ENCODE data around the gene KPNB1.
"Not testable (repeated sequence)": the region's sequence is repeated elsewhere in the genome, so short reads cannot be mapped to it uniquely, and the experiment has no call there.

The KPNB1 gene

GRCh38 chr17:47682727-47683126 lies 33.0 kb downstream of the KPNB1 start:
- not testable (repeated sequence) for DNase-seq

- no peak for DNase-seq
These were observed 34.3 kb downstream of the KPNB1 start for GRCh38 chr17:47684025-47684424.

GRCh38 chr17:47684535-47685193 lies 34.9 kb downstream of the KPNB1 start:
- no peak for DNase-seq

GRCh38 chr17:47685556-47686275 lies 36.0 kb downstream of the KPNB1 start:
- DNase-seq: no peak

- DNase-seq: no peak
These were observed 36.5 kb downstream of the KPNB1 start for GRCh38 chr17:47686276-47686635.

- no peak for DNase-seq
These were observed 37.1 kb downstream of the KPNB1 start for GRCh38 chr17:47686664-47687327.

GRCh38 chr17:47687328-47687690 lies 37.6 kb downstream of the KPNB1 start:
- no peak for DNase-seq

GRCh38 chr17:47687748-47688147 lies 38.0 kb downstream of the KPNB1 start:
- no peak for DNase-seq

- DNase-seq: no peak
These were observed 40.4 kb downstream of the KPNB1 start for GRCh38 chr17:47690121-47690520.

GRCh38 chr17:47692137-47692894 lies 42.6 kb downstream of the KPNB1 start:
- no peak for DNase-seq

- DNase-seq: no peak
These were observed 43.4 kb downstream of the KPNB1 start for GRCh38 chr17:47692895-47693730.

- DNase-seq: peak; percentile 68
These were observed 44.2 kb downstream of the KPNB1 start, which contains the start of gene TBKBP1 for GRCh38 chr17:47693731-47694580. TBKBP1 (plus strand) TSS chr17:47694161; CDS start chr17:47696113, 1,952 bp downstream.

GRCh38 chr17:47694581-47695428 lies 45.1 kb downstream of the KPNB1 start:
- peak; percentile 69 for DNase-seq

GRCh38 chr17:47695429-47696376 lies 46.0 kb downstream of the KPNB1 start:
- no peak for DNase-seq

GRCh38 chr17:47696717-47697642 lies 47.3 kb downstream of the KPNB1 start:
- no peak for DNase-seq

- DNase-seq: no peak
These were observed 48.4 kb downstream of the KPNB1 start for GRCh38 chr17:47697906-47698711.
